Mesendoderm (in vitro differentiated cells): ENCODE results near the gene BRAF.
A peak's percentile ranks its signal among the peaks of the same experiment; 100 is the strongest.
"Not testable (repeated sequence)": the region's sequence is repeated elsewhere in the genome, so short reads cannot be mapped to it uniquely, and the experiment has no call there.

Experiments
- DNase-seq: peaks from one replicate; pipeline ENCODE4 v3.0.0; 2013
- H2AK5ac ChIP-seq: 2 replicates; pipeline ENCODE4 v1.6.1; 2013; ENCODE audit warnings: low read length, inconsistent platforms
- H2BK120ac ChIP-seq: 2 replicates; pipeline ENCODE4 v1.6.1; 2013; ENCODE audit warnings: low read depth, mild to moderate bottlenecking, low read length, moderate library complexity, mixed read lengths
- H2BK15ac ChIP-seq: replicated peaks from 2 replicates; pipeline ENCODE4 v1.6.1; 2013; ENCODE audit warnings: low read depth, mild to moderate bottlenecking, moderate library complexity
- H2BK5ac ChIP-seq: 2 replicates; pipeline ENCODE4 v1.6.1; 2013; ENCODE audit warnings: low read length, inconsistent platforms
- H3K18ac ChIP-seq: 2 replicates; pipeline ENCODE4 v1.6.1; 2013; ENCODE audit warnings: mild to moderate bottlenecking, low read length, mixed read lengths
- H3K23ac ChIP-seq: one replicate; pipeline ENCODE4 v1.6.1; 2013; ENCODE audit warnings: low read length
- H3K27ac ChIP-seq: 2 replicates; pipeline ENCODE4 v1.5.1; 2013; ENCODE audit warnings: low read depth, mild to moderate bottlenecking, inconsistent platforms, low read length, moderate library complexity
- H3K27me3 ChIP-seq: 2 replicates; pipeline ENCODE4 v1.6.1; 2013; ENCODE audit warnings: low read length, control low read depth, mild to moderate bottlenecking, inconsistent platforms; ENCODE audit not compliant: insufficient read depth, poor library complexity
- H3K36me3 ChIP-seq: 2 replicates; pipeline ENCODE4 v1.6.1; 2013; ENCODE audit warnings: low read length, inconsistent platforms; ENCODE audit not compliant: control insufficient read depth, insufficient read depth
- H3K4ac ChIP-seq: one replicate; pipeline ENCODE4 v1.6.1; 2013; ENCODE audit warnings: low read depth, mild to moderate bottlenecking, low read length, moderate library complexity
- H3K4me1 ChIP-seq: 2 replicates; pipeline ENCODE4 v1.6.1; 2013; ENCODE audit warnings: low read depth, low read length, inconsistent platforms; ENCODE audit not compliant: control insufficient read depth
- H3K4me2 ChIP-seq: 2 replicates; pipeline ENCODE4 v1.6.1; 2013; ENCODE audit warnings: low read length
- H3K4me3 ChIP-seq: 2 replicates; pipeline ENCODE4 v1.5.1; 2013; ENCODE audit warnings: mild to moderate bottlenecking, low read length
- H3K56ac ChIP-seq: one replicate; pipeline ENCODE4 v1.6.1; 2013; ENCODE audit warnings: low read length
- H3K79me1 ChIP-seq: 2 replicates; pipeline ENCODE4 v1.6.1; 2013; ENCODE audit warnings: low read length, inconsistent platforms
- H3K79me2 ChIP-seq: 2 replicates; pipeline ENCODE4 v1.6.1; 2013; ENCODE audit warnings: mild to moderate bottlenecking, low read length; ENCODE audit not compliant: control insufficient read depth, insufficient read depth
- H3K9ac ChIP-seq: 2 replicates; pipeline ENCODE4 v1.6.1; 2013; ENCODE audit warnings: low read length, inconsistent platforms
- H4K5ac ChIP-seq: one replicate; pipeline ENCODE4 v1.6.1; 2013; ENCODE audit warnings: low read length
- H4K8ac ChIP-seq: one replicate; pipeline ENCODE4 v1.6.1; 2013; ENCODE audit warnings: low read depth, mild to moderate bottlenecking, control low read depth, low read length, moderate library complexity
- WGBS: extraction: QIAGEN DNeasy Blood & Tissue Kit; methylation state at CpG from one replicate; pipeline ENCODE4 v1.1.7; 2013; ENCODE audit warnings: low lambda C conversion rate, missing lambda C conversion rate; ENCODE audit not compliant: insufficient coverage; ENCODE audit errors: extremely low coverage; 5-methylcytosine and 5-hydroxymethylcytosine counted together

The BRAF gene

GRCh38 chr7:140774371-140774770, 150.4 kb downstream of the BRAF start:
- Histone ChIP-seq H3K9ac (no peak overlapping the region), H4K5ac (no peak overlapping the region), H3K79me2 (no peaks in the 10 kb centered on the region), H3K27ac (no peak overlapping the region), H3K4ac (no peak overlapping the region), H2BK120ac (no peak overlapping the region), H3K4me2 (no peak overlapping the region), H3K79me1 (no peaks in the 10 kb centered on the region), H4K8ac (no peak overlapping the region), H3K18ac (no peak overlapping the region), H3K27me3 (no peaks in the 10 kb centered on the region), H2AK5ac (no peak overlapping the region), H3K23ac (no peak overlapping the region), H3K36me3 (peaks cover 1% of the 10 kb centered on the region), H3K56ac (no peak overlapping the region), H2BK15ac (no peak overlapping the region), H3K4me3 (no peak overlapping the region), H2BK5ac (no peak overlapping the region), H3K4me1 (no peaks in the 10 kb centered on the region)
- WGBS = no CpG with 5 or more reads among the region's 4 CpGs
- no peak for DNase-seq

- Histone ChIP-seq H3K36me3 (peaks cover 1% of the 10 kb centered on the region), H3K27ac (no peak overlapping the region), H3K56ac (no peak overlapping the region), H3K9ac (no peak overlapping the region), H4K5ac (no peak overlapping the region), H3K23ac (no peak overlapping the region), H2BK15ac (no peak overlapping the region), H3K18ac (no peak overlapping the region), H3K4me1 (no peaks in the 10 kb centered on the region), H3K79me2 (no peaks in the 10 kb centered on the region), H3K4ac (no peak overlapping the region), H2AK5ac (no peak overlapping the region), H3K79me1 (no peaks in the 10 kb centered on the region), H2BK120ac (no peak overlapping the region), H3K27me3 (no peaks in the 10 kb centered on the region), H3K4me3 (no peak overlapping the region), H4K8ac (no peak overlapping the region), H3K4me2 (no peak overlapping the region), H2BK5ac (no peak overlapping the region)
- no CpG with 5 or more reads among the region's 3 CpGs for WGBS
- DNase-seq = peak; percentile 25
These were observed 151.6 kb downstream of the BRAF start for GRCh38 chr7:140773104-140773503.

GRCh38 chr7:140771826-140772225, 152.9 kb downstream of the BRAF start:
- Histone ChIP-seq H3K23ac (no peak overlapping the region), H4K5ac (no peak overlapping the region), H2BK120ac (no peak overlapping the region), H3K36me3 (peaks cover 1% of the 10 kb centered on the region), H3K27ac (no peak overlapping the region), H3K9ac (no peak overlapping the region), H3K4me2 (no peak overlapping the region), H3K4me1 (no peaks in the 10 kb centered on the region), H2AK5ac (no peak overlapping the region), H3K27me3 (no peaks in the 10 kb centered on the region), H3K18ac (no peak overlapping the region), H3K79me1 (no peaks in the 10 kb centered on the region), H2BK5ac (no peak overlapping the region), H3K56ac (no peak overlapping the region), H2BK15ac (no peak overlapping the region), H3K4me3 (no peak overlapping the region), H3K4ac (no peak overlapping the region), H4K8ac (no peak overlapping the region), H3K79me2 (no peaks in the 10 kb centered on the region)
- no peak for DNase-seq

- no peak overlapping the region for H3K9ac ChIP-seq
- H3K56ac ChIP-seq = no peak overlapping the region
- no peak overlapping the region for H3K4me2 ChIP-seq
- no peak overlapping the region for H3K18ac ChIP-seq
- no peak overlapping the region for H2BK120ac ChIP-seq
- no peaks in the 10 kb centered on the region for H3K4me1 ChIP-seq
- H3K79me2 ChIP-seq = no peaks in the 10 kb centered on the region
- no peaks in the 10 kb centered on the region for H3K79me1 ChIP-seq
- WGBS = no CpG with 5 or more reads among the region's 3 CpGs
- no peak overlapping the region for H2AK5ac ChIP-seq
- H3K27me3 ChIP-seq = no peaks in the 10 kb centered on the region
- no peaks in the 10 kb centered on the region for H3K36me3 ChIP-seq
- no peak overlapping the region for H2BK15ac ChIP-seq
- H3K4me3 ChIP-seq = no peak overlapping the region
- H2BK5ac ChIP-seq = no peak overlapping the region
- no peak overlapping the region for H3K23ac ChIP-seq
- no peak overlapping the region for H3K4ac ChIP-seq
- peak; percentile 42 for DNase-seq
- no peak overlapping the region for H3K27ac ChIP-seq
- H4K8ac ChIP-seq = no peak overlapping the region
- no peak overlapping the region for H4K5ac ChIP-seq
These were observed 154.9 kb downstream of the BRAF start for GRCh38 chr7:140769852-140770251.

GRCh38 chr7:140767418-140767817, 157.3 kb downstream of the BRAF start:
- Histone ChIP-seq H3K4me2 (no peak overlapping the region), H3K18ac (no peak overlapping the region), H3K56ac (no peak overlapping the region), H2BK5ac (no peak overlapping the region), H3K27ac (no peak overlapping the region), H3K4me3 (no peak overlapping the region), H2BK15ac (no peak overlapping the region), H3K4me1 (no peaks in the 10 kb centered on the region), H3K23ac (no peak overlapping the region), H4K5ac (no peak overlapping the region), H2BK120ac (no peak overlapping the region), H3K79me1 (no peaks in the 10 kb centered on the region), H3K36me3 (no peaks in the 10 kb centered on the region), H3K79me2 (no peaks in the 10 kb centered on the region), H3K27me3 (no peaks in the 10 kb centered on the region), H3K9ac (no peak overlapping the region), H2AK5ac (no peak overlapping the region), H4K8ac (no peak overlapping the region), H3K4ac (no peak overlapping the region)
- no peak for DNase-seq
- no CpG with 5 or more reads among the region's 3 CpGs for WGBS

- not testable (repeated sequence) for H4K5ac ChIP-seq, H3K18ac ChIP-seq, H3K56ac ChIP-seq, H3K27ac ChIP-seq, H3K27me3 ChIP-seq, H3K79me1 ChIP-seq, H4K8ac ChIP-seq, H3K79me2 ChIP-seq, H3K4me2 ChIP-seq, H3K9ac ChIP-seq, H2AK5ac ChIP-seq, H2BK15ac ChIP-seq, H3K4me3 ChIP-seq, H3K4ac ChIP-seq, H2BK120ac ChIP-seq, H3K23ac ChIP-seq, H3K4me1 ChIP-seq, H2BK5ac ChIP-seq, DNase-seq, H3K36me3 ChIP-seq
- no CpG with 5 or more reads among the region's 1 CpG for WGBS
These were observed 159.3 kb downstream of the BRAF start for GRCh38 chr7:140765441-140765840.
